Ishikawa (cell line): ENCODE results near the gene ZBTB40.

ENCODE experiments used
- CEBPB ChIP-seq: IDR thresholded peaks from 2 replicates; pipeline ENCODE4 v1.6.1; 2012
- CREB1 ChIP-seq: IDR thresholded peaks from 2 replicates; pipeline ENCODE4 v1.6.1; 2012; ENCODE audit warnings: low read depth
- EGR1 ChIP-seq: IDR thresholded peaks from 2 replicates; pipeline ENCODE4 v1.6.1; 2012
- EP300 ChIP-seq: IDR thresholded peaks from 2 replicates; pipeline ENCODE4 v1.6.1; 2012; ENCODE audit warnings: borderline replicate concordance
- FOXM1 ChIP-seq: IDR thresholded peaks from 2 replicates; pipeline ENCODE4 v1.6.1; 2012; ENCODE audit warnings: low read depth, borderline replicate concordance
- MAX ChIP-seq: IDR thresholded peaks from 2 replicates; pipeline ENCODE4 v1.6.1; 2012
- NFIC ChIP-seq: IDR thresholded peaks from 2 replicates; pipeline ENCODE4 v1.6.1; 2012
- RAD21 ChIP-seq: IDR thresholded peaks from 2 replicates; pipeline ENCODE4 v1.6.1; 2012; ENCODE audit warnings: low read depth
- REST ChIP-seq: IDR thresholded peaks from 2 replicates; pipeline ENCODE4 v1.6.1; 2012; ENCODE audit warnings: low read depth, mild to moderate bottlenecking
- TAF1 ChIP-seq: IDR thresholded peaks from 2 replicates; pipeline ENCODE4 v1.6.1; 2012; ENCODE audit warnings: low read depth, mild to moderate bottlenecking
- TCF12 ChIP-seq: IDR thresholded peaks from 2 replicates; pipeline ENCODE4 v1.6.1; 2012; ENCODE audit warnings: low read depth
- TEAD4 ChIP-seq: IDR thresholded peaks from 2 replicates; pipeline ENCODE4 v1.6.1; 2012
- USF1 ChIP-seq: IDR thresholded peaks from 2 replicates; pipeline ENCODE4 v1.6.1; 2012
- YY1 ChIP-seq: IDR thresholded peaks from 2 replicates; pipeline ENCODE4 v1.6.1; 2012; ENCODE audit warnings: low read depth
- ZBTB7A ChIP-seq: IDR thresholded peaks from 2 replicates; pipeline ENCODE4 v1.6.1; 2012; ENCODE audit warnings: low read depth

ZBTB40 gene

GRCh38 chr1:22553104-22553880 lies 101.6 kb downstream of the ZBTB40 start:
- TF ChIP-seq TCF12 (no peak), TEAD4 (no peak), YY1 (no peak)

DNA sequence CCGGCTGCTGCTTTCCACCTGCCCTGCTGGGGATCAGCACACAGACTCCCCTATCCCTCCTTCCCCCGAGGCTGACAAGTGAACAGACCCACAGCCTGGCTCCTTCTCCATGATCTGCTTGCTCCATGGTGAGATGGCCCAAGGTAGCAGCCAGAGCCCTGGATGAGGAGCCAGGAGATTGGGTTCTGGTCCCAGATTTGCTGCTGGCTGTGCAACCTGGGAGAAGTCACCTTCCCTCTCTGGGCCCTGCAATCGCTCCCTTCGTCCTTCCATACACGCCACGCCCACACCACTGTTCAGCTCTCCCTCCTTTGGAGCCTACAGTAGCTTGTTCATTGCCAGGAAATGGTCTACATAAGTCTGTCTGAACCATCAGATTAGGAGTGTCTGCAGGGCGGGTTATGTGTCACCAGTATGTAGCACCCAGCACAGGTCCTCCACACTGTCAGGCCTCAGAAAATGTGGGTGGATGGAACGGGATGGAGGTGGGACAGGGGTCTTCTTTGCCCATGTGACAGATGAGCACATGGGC lies 102.4 kb downstream of the ZBTB40 start:
- TF ChIP-seq CEBPB, result no peak
- TF ChIP-seq NFIC, result no peak
- no peak for TF ChIP-seq YY1
- TF ChIP-seq RAD21, result no peak
- no peak for TF ChIP-seq ZBTB7A
- no peak for TF ChIP-seq TAF1
- no peak for TF ChIP-seq TCF12
- TF ChIP-seq USF1, result no peak
- TF ChIP-seq TEAD4, result no peak
- TF ChIP-seq EP300, result no peak
- no peak for TF ChIP-seq MAX
- no peak for TF ChIP-seq CREB1
- TF ChIP-seq FOXM1, result no peak
- TF ChIP-seq EGR1, result no peak

DNA sequence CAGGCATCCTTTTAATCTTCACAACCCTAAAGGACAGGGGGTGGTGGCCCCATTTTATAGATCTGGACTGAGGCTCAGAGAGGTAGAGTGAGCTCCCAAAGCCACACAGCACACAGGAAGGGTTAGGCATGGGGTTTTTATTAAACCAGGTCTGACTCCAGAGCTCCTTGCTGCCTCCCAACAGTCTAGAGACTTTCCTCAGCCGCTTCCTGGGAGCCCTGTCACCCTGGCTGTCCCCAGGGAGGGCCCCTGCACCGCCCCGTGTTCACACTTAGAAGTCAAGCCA lies 103.7 kb downstream of the ZBTB40 start:
- TF ChIP-seq REST (no peak), EGR1 (no peak), CREB1 (no peak), TEAD4 (no peak), RAD21 (no peak), ZBTB7A (no peak), TAF1 (no peak), FOXM1 (no peak), NFIC (no peak), YY1 (no peak), TCF12 (no peak), EP300 (no peak), USF1 (no peak), MAX (no peak), CEBPB (no peak)

GRCh38 chr1:22556391-22557104 lies 104.9 kb downstream of the ZBTB40 start:
- no peak for TF ChIP-seq TAF1
- TF ChIP-seq ZBTB7A, result no peak
- TF ChIP-seq MAX, result no peak
- TF ChIP-seq RAD21, result no peak
- TF ChIP-seq EP300, result no peak
- TF ChIP-seq TCF12, result no peak
- TF ChIP-seq CEBPB, result no peak
- no peak for TF ChIP-seq NFIC
- no peak for TF ChIP-seq USF1
- no peak for TF ChIP-seq YY1
- TF ChIP-seq REST, result no peak
- TF ChIP-seq CREB1, result no peak
- TF ChIP-seq EGR1, result no peak
- no peak for TF ChIP-seq FOXM1
- no peak for TF ChIP-seq TEAD4
